Breast epithelium (tissue), 3 donors: ENCODE data around the gene NDUFC1.

ENCODE experiments used
- POLR2A ChIP-seq: fragments of 450-650 bp; IDR thresholded peaks from one replicate; pipeline ENCODE4 v1.6.1; 2016; ENCODE audit warnings: antibody characterized with exemption, mild to moderate bottlenecking, moderate library complexity
- POLR2AphosphoS5 ChIP-seq, 3 donors: sonication (generic); formaldehyde crosslinking; IDR thresholded peaks; one replicate each; pipeline ENCODE4 v1.6.1; 2017; ENCODE audit warnings: antibody characterized with exemption in 3 of 3
- TF ChIP-seq, protein P1 (sequence below), 3 donors: fragments of 450-650 bp; IDR thresholded peaks; one replicate each; pipeline ENCODE4 v1.5.1; 2016 to 2017; ENCODE audit warnings: antibody characterized with exemption in 3 of 3, mild to moderate bottlenecking in 3 of 3, moderate library complexity in 3 of 3

DNA sequence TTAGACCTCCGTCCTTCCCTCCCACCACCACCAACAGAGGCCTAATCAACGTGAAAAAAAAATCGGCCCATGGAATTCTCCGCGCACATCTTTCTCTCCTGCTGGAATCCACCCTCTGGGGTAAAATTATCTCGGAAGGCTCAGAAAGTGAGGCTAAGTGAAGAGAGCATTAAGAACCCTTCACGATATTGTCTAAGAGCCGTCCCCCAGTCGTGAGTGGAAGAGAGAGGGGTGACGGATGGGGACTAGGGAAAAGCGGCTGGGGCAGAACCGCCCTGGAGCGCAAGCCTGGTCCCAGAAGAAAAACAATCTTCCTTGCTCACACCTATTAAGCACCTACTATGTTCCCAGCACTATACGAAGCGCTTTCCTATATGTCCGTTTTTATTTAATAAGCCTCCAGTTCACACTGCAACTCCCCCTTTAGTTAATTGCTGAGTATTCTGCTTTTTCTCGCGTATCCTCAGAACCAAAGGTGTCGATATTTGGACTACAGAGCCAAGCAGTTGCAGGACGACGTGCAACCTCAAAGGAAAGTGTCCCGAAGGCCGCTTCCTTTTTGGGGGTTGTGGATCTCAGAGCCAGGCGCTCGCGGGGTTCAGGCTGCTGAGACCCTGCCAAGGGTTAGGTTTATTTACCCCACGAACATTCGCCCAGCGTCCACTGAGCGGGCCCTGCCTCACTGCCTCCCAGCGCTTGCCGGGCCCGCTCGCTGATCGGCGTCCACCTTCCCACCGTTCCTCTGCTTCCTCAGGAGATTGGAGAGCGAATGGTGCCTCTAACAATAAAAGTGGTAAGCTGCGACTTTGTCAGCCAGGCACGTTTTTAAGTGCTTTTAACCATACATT lies 23.1 kb downstream of the NDUFC1 start:
- TF ChIP-seq POLR2AphosphoS5 (IDR thresholded peaks at IDR 0.05) (no peak), POLR2A (no peak)
- TF ChIP-seq, protein P1, sequence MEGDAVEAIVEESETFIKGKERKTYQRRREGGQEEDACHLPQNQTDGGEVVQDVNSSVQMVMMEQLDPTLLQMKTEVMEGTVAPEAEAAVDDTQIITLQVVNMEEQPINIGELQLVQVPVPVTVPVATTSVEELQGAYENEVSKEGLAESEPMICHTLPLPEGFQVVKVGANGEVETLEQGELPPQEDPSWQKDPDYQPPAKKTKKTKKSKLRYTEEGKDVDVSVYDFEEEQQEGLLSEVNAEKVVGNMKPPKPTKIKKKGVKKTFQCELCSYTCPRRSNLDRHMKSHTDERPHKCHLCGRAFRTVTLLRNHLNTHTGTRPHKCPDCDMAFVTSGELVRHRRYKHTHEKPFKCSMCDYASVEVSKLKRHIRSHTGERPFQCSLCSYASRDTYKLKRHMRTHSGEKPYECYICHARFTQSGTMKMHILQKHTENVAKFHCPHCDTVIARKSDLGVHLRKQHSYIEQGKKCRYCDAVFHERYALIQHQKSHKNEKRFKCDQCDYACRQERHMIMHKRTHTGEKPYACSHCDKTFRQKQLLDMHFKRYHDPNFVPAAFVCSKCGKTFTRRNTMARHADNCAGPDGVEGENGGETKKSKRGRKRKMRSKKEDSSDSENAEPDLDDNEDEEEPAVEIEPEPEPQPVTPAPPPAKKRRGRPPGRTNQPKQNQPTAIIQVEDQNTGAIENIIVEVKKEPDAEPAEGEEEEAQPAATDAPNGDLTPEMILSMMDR (IDR thresholded peaks at IDR 0.05) = no peak
